HG02571 (cell line): ENCODE data around the gene GKN2.
"Not testable (repeated sequence)": the region's sequence is repeated elsewhere in the genome, so short reads cannot be mapped to it uniquely, and the experiment has no call there.

Experiments used
- ATAC-seq: cut with Tn5 transposase; IDR thresholded peaks from one replicate; pipeline ENCODE4 v1.9.1; 2021; ENCODE audit warnings: mild to moderate bottlenecking, moderate library complexity; ENCODE audit not compliant: unreplicated experiment

GKN2 gene

GRCh38 chr2:68964282-68964681 lies 11.6 kb upstream of the GKN2 start:
- no peak for ATAC-seq

GRCh38 chr2:68961380-68961779 lies 8.7 kb upstream of the GKN2 start:
- ATAC-seq = no peak

- no peak for ATAC-seq
Observed at GRCh38 chr2:68959001-68959400, 6.3 kb upstream of the GKN2 start.

DNA sequence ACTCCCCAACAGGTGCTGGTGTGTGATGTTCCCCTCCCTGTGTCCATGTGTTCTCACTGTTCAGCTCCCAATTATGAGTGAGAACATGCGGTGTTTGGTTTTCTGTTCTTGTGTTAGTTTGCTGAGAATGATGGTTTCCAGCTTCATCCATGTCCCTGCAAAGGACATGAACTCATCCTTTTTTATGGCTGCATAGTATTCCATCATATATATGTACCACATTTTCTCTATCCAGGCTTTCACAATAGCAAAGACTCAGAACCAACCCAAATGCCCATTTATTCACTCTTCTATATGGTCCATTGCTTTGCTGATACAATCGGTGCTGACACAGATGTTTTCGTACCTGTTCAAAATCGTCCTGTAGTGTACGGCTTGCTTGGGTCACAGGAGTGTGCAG lies 2.7 kb upstream of the GKN2 start:
- ATAC-seq = not testable (repeated sequence)

DNA sequence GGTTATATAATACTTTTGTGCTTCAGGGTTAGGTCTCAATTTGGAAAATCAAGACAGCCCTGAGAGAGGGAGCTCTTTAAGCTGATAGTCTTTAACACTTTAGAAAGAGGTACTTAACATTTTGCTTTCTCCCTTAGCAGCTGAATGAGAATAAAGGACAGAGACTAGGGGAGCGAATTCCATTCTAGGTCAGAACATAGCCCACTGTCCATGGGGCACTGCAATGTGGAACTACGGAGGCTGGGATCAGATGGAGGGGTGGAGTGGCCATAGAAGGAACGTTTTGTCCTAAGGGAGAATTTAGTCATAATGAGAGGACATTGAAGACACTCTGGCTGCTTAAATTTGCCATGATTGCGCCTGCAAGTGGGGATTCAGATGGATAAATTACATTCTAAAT lies 794 bp downstream of the GKN2 start:
- no peak for ATAC-seq

DNA sequence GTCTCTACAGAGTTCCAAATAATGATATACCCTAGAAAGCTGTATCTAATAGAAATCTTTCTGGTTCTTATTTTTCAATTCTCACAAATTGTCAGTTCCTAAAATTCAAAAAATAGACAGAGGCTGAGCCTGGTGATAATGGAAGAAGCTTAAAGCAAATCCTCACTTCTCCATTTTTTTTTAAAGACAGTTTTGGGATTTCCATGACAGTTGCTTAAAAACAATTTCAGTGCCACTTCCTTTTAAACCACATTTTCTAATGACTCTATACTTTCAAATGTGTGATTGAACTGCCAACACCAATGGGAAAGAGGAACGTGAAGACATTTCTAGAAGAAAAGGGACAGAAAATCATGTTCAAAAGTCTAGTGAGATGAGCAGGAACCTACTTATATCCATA lies 4.0 kb downstream of the GKN2 start:
- no peak for ATAC-seq

DNA sequence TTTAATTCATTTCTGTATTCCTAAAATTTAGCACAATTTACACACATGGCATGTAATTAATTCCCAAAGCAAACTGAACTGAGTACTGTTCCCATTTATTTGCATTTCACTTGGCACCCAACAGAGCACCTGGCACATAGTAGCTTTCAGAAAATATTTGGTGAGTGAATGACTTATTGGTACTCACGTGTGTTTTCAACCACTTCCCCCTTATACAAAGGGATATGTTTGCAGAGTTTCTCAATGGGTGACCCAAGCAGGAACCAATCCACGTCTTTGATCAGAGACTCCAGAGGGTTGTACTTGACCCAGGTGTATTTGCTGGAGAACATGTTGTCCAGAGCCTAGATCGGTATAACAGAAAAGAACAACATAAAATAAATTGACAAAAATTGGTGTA lies 6.6 kb downstream of the GKN2 start:
- ATAC-seq = no peak

- ATAC-seq = no peak
Observed at GRCh38 chr2:68943581-68944568, 8.8 kb downstream of the GKN2 start.

DNA sequence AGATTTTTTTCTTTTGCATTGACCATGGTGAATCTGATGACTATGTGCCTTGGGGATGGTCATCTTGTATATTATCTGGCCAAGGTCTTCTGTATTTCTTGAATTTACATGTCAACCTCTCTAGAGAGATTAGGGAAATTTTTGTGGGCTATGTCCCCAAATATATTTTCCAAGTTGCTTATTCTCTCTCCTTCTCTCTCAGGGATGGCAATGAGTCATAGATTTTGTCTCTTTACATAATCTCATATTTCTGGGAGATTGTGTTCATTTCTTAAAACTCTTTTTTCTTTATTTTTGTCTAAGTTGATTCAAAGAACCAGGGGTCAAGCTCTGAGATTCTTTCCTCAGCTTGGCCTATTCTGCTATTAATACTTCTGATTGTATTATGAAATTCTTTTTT lies 9.9 kb downstream of the GKN2 start:
- ATAC-seq = no peak

DNA sequence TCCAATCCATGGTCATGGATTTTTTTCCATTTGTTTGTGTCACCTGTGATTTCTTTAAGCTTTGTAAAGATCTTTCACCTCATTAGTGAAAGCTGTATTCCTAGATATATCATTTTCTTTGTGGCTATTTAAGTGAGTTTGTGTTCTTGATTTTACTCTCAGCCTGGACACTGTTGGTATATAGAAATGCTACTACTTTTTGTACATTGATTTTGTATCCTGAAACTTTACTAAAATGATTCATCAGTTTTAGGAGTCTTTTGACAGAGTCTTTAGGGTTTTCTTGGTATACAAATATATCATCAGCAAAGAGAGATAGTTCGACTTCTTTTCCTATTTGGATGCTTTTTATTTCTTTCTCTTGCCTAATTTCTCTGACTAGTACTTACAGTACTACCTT lies 12.3 kb downstream of the GKN2 start:
- no peak for ATAC-seq

GRCh38 chr2:68939962-68940361 lies 12.7 kb downstream of the GKN2 start:
- no peak for ATAC-seq

GRCh38 chr2:68938938-68939337 lies 13.8 kb downstream of the GKN2 start:
- no peak for ATAC-seq

GRCh38 chr2:68937346-68938055 lies 15.2 kb downstream of the GKN2 start:
- ATAC-seq = no peak

DNA sequence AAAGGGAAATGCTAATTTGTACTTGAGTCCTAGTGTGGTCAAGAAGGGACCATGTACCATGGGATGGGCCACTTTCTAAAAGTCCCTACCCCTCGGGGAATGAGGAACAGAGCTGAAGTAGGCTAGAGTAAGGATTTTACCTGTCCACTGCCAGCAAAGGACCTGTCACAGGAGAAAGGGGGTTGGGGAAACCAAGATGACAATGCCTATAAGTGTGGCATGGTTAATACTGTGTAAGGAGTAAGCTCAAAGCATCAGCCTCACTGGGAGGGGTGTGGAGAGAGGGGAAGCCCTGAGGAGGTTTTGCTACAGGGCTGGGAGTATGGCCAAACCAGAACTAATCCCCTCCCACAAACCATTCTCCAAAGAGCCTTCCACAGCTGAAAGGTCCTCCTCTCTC lies 15.8 kb downstream of the GKN2 start:
- no peak for ATAC-seq

GRCh38 chr2:68936427-68936826 lies 16.3 kb downstream of the GKN2 start:
- ATAC-seq = no peak

GRCh38 chr2:68935471-68935870 lies 17.2 kb downstream of the GKN2 start:
- no peak for ATAC-seq

- no peak for ATAC-seq
Observed at GRCh38 chr2:68934021-68934420, 18.7 kb downstream of the GKN2 start.

DNA sequence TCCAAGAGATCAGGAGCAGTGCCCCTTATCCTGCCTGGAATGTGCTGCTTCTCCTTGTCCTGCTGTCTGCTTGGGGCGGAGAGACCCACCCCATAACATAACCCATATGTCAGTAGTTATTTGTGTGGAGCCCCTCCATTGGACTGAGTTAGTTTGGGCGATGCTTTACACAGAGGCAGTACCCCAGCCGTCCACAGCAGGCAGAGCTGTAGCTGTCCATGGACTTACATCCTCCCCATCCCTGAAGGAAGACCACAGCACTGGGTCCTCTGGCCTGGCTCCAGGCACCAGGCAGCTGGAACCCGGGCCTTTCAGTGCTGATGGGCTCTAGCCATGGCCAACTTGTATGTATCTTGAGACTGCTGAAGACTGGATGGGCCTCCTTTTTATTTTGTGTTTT lies 20.3 kb downstream of the GKN2 start:
- ATAC-seq = no peak

DNA sequence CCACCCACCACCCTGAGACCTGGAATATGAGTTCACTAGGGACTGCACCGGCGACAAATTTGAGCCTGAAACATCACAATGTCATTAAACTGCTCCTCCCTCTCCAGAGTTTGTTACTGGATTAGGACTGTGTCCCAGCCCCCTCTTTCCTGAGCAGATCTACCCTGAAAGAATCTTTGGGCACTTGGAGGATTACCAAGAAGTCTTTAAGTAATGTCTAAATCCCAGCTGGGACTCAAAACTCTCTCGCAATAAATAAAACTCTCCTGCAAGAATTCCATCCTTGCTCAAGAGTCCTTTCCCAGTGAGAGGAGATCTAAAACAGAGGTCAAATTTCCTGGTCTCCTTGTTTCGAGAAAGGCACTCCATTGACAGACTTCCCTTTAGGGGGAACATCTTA lies 20.9 kb downstream of the GKN2 start:
- no peak for ATAC-seq

GRCh38 chr2:68931149-68931711 lies 21.5 kb downstream of the GKN2 start:
- ATAC-seq = no peak

GRCh38 chr2:68926796-68927195 lies 25.9 kb downstream of the GKN2 start:
- ATAC-seq = no peak
